NCI-H2196 treated with DMSO at 0.1 percent for 48 hours (cell line): Measurements from ENCODE around the gene POLR3A.

Experiments used
- DNase-seq: peaks from one replicate; lab custom pipeline; 2025; ENCODE audit not compliant: unreplicated experiment; lab: John Stamatoyannopoulos, UW

The POLR3A gene

DNA sequence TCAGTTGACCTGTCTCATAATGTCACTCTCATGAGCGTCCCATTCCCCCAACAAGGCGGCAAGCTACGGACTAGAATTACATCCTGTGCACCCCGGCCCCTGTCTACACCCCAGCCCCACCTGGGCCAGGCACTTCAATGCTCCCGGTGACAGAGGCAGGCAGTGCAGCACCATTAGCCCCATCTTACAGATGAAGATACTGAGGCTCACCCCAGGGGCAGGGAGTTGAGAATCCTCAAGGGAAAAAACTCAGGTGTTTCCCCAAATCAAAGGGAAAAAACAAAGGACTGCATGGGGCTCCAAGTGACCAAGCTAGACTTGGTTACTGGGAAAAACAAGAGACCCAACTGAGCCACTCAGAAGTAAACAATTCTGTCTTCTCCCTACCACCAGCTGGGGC lies 107.3 kb downstream of the POLR3A start:
- no peak for DNase-seq

DNA sequence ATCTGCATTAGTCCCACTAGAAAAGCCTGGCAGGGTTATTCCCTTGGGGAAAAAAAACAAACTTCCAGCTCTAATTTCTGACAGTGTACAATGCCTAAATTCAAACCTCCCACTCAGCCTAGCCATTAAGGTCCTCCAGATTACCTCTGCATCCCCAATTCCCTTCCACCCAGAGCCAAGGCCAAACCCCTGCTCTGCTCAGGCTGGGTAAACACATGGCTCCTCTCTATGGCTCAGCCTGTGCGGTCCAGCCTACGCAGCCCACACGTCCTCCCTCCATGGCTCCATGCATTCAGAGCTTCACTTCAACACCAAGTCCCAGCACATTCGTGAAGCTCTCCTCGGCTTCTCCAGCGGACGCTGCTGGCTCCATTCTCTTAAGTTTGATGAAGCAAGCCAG lies 107.9 kb downstream of the POLR3A start:
- DNase-seq: no peak

GRCh38 chr10:77920495-77920894 lies 108.8 kb downstream of the POLR3A start:
- no peak for DNase-seq

- no peak for DNase-seq
Measured at GRCh38 chr10:77919713-77920108, 109.6 kb downstream of the POLR3A start.
